GM18517 (cell line): ENCODE results near the gene R3HDM1.
A peak's percentile ranks its signal among the peaks of the same experiment; 100 is the strongest.
"Not testable (repeated sequence)": the region's sequence is repeated elsewhere in the genome, so short reads cannot be mapped to it uniquely, and the experiment has no call there.

Source experiments
- ATAC-seq: cut with Tn5 transposase; IDR thresholded peaks from one replicate; pipeline ENCODE4 v1.9.1; 2021; ENCODE audit warnings: mild to moderate bottlenecking, moderate library complexity; ENCODE audit not compliant: unreplicated experiment

The R3HDM1 gene

DNA sequence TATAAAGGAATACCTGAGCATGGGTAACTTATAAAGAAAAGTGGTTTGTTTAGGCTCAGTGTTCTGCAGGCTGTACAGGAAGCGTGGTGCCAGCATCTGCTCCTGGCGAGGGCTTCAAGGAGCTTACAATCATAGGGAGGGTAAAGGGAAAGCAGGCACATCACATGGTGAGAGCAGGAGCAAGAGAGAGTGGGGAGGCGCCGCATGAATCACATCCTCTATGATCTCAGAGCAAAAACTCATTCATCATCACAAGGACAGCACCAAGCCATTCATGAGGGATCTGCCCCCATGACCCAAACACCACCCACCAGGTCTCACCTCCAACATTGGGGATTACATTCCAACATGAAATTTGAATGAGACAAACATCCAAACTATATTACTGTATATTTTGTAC lies 32.5 kb downstream of the R3HDM1 start:
- no peak for ATAC-seq

- no peak for ATAC-seq
Measured at GRCh38 chr2:135570884-135571283, 39.6 kb downstream of the R3HDM1 start.

- ATAC-seq = no peak
Measured at GRCh38 chr2:135573620-135574019, 42.3 kb downstream of the R3HDM1 start.

DNA sequence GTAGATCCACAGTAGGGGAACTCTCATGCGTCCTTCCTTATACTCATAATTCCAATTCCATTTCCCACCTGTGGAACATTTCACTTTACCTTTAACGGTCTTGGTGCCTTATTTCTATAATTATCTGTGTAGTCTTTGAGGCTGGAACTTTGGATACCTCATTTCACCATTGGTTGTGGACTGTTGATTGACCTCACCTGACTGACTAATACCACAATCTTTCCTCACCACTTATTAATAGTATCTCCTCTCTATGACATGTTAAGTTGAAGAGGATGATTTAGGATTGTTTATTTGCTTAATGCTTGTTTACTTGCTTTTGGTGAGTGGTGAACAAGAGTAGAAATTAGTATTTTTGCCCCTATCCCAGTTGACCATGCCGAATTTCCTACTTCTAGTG lies 50.0 kb downstream of the R3HDM1 start:
- no peak for ATAC-seq

GRCh38 chr2:135582383-135582782 lies 51.1 kb downstream of the R3HDM1 start:
- no peak for ATAC-seq

- no peak for ATAC-seq
Measured at GRCh38 chr2:135585586-135585985, 54.3 kb downstream of the R3HDM1 start.

DNA sequence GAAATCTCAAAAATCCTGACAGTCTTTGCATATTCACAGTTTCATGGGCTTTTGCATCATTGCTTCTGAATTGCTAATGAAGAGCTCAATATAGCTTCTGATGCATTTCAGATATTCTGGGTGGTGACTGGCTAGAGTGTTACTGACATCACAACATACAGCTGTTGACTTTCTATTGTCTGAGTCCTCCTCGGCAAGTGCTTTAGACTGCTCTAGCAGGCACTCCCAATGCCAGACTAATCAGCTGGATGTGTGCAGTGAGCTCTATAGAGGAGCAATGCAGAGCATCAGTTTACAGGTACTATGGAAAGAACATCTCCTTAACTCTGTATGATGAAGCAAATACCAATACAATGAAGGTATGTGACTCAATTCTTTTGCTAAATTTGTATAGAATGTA lies 54.9 kb downstream of the R3HDM1 start:
- peak; percentile 64 for ATAC-seq

DNA sequence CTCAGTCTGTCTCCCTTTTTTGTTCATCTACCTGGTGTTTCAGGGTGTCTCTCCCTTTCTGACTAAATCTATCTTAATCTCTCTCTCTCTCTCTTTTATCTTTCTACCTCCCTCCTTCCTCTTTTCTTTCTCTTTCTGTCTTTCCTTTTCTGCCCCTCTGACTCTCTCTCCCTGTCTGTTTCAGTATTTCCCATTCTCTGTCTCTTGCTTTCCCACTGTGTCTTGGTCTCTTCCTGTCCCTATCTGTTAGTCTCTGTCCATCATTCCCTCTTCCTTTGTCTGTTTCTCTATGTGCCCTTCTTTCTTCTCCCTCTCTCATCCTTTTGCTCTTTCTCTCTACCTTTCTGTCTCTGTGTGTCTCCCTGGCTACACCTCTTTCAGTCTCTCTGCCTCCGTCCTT lies 56.7 kb downstream of the R3HDM1 start:
- ATAC-seq = no peak

DNA sequence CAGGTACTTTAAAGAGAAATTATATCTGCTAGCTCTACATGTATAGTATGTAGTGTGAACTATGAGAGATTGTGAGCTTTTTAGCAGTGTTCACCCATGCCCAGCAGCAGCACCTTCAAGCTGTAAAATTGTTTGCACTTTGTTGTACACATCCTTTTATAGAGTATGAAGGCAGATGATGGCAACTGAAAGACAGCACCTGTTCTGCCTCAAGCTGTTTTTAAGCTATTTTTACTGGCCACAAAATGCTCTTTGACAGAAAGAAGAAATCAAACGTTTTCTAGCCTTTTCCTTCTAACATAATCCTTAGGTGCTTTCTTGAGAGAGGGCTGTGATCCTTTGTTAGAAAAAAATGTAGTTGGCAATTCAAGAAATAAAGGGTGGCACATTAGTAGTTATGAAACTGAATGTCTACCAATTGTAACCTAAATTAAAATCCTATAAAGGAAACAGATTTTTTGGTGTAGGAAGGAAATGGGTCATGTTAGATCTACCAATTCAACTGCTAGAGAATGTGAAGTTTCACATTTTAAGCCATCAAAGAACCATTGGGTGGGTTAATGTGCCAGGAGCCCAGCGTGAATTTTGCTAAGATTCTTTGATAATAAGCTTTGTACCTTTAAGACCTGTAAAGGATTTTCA lies 59.5 kb downstream of the R3HDM1 start:
- peak; percentile 54 for ATAC-seq

DNA sequence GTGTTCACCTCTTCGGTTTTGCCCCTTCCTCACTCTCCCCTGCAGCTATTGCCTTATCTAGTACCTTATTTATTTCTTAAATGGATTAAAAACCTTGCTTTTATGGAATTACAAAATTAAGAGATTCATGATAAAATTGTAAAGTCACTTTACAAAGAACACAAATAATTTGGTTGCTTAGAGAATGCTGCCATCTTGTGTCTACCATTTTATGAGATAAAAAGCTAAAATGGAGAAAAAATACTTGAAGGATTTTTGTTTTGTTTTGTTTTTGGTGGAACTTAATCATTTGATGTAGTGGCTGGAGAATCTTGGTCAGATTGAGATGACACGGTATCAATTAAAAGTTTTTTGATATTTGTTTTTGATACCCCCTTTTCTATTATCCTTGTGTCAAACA lies 69.6 kb downstream of the R3HDM1 start:
- ATAC-seq = no peak

GRCh38 chr2:135603543-135603942 lies 72.3 kb downstream of the R3HDM1 start:
- no peak for ATAC-seq

GRCh38 chr2:135607561-135607960 lies 76.3 kb downstream of the R3HDM1 start:
- ATAC-seq = no peak

- ATAC-seq = no peak
Measured at GRCh38 chr2:135612319-135612718, 81.0 kb downstream of the R3HDM1 start.

- no peak for ATAC-seq
Measured at GRCh38 chr2:135615404-135615803, 84.1 kb downstream of the R3HDM1 start.

DNA sequence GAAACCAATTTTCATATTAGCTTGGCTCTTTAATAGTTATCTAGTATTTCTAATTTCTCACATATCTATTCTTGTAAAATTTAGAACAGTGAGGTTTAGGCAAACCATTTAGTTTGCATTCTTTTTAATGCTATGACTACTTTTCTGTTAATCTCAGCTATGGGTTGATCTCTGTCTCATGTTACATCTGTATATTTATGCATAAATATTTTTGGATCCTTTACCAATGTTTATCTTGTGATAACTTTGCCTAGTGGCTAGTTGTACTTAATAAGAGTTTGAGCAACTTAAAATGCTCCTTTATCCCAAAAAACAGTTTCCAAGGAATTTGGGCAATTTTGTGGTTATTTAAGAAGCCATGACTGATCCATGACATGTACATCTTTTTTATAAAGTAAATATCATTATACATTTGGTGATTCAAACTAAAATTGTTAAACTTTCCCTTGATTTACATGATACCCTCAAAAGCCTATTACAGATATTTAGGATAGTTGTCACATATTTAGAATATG lies 86.3 kb downstream of the R3HDM1 start:
- ATAC-seq = no peak

DNA sequence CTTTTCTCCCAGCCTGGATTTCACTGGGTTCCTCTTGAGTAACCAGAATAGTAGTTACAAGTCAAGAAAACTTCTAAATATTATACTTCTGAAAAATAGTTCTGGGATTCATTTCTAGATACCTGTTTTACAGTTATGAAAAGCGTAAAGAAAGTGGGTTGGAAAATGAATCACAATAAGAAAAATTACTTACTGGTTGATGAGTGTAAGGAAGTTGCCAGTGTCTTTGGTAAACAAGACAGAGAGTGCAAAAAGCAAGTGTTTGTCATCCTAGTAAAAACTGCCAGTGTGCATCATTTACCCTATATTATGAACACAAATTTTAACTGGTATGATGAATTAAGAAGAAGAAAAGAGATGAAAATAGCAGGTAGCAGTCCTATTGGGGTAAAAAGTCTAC lies 88.9 kb downstream of the R3HDM1 start:
- no peak for ATAC-seq

DNA sequence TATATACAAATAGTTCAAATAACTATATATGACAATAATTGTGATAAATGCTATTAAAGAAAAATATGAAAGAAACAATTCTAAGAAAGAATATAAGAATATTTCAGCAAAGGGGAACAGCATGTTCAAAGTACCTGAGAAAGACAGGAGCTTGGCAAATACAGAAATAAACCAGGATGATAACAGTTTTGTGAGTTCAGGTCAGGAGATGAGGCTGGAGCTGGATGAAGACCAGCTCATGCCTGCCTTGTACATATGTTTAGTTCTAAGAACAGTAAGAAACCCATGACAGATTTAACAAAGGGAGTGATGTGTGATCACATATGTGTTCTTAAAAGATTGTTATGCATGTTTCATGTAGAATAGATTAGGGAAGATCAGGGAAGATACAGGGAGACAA lies 98.2 kb downstream of the R3HDM1 start:
- ATAC-seq = no peak

DNA sequence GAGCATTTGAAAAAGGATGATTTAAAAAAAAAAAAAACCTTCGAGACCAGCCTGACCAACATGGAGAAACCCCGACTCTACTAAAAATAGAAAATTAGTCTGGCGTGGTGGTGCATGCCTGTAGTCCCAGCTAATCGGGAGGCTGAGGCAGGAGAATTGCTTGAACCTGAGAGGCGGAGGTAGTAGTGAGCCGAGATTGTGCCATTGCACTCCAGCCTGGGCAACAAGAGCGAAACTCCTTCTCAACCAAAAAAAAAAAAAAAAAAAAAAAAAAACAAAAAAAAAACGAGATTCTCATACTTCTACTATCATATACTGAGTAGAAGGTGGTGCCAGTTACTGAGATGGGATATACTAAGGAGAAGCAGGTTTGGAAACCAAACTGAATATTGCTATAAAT lies 98.8 kb downstream of the R3HDM1 start:
- not testable (repeated sequence) for ATAC-seq

- ATAC-seq = no peak
Measured at GRCh38 chr2:135630488-135630887, 99.2 kb downstream of the R3HDM1 start.

GRCh38 chr2:135633582-135633981 lies 102.3 kb downstream of the R3HDM1 start:
- no peak for ATAC-seq

DNA sequence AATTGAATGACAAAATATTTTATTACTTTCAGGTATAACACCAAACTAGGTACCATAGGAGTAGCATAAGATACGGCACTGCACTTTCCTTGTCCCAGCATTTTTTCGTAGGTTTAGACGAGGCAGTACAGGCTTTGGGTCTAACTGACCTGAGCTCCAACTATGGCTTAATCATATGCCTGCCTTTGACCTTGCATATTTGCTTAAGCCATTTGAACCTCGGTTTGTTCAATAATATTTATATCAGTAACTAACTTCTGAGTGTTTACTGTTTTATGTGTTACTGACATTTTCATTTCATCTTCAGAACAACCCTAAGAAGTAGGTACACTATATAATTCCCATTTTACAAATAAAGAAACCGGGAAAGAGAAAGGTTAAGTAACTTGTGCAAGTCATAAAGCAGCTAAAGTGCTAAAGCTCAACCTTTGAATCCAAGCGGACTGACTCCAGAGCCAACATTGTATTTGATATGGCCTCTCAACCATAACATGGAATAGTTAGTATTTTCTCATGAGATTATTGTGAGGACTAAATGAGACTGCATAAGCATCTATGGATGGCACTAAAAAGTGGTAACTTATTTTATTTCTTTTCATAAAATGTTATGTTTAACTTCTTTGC lies 104.0 kb downstream of the R3HDM1 start:
- no peak for ATAC-seq

DNA sequence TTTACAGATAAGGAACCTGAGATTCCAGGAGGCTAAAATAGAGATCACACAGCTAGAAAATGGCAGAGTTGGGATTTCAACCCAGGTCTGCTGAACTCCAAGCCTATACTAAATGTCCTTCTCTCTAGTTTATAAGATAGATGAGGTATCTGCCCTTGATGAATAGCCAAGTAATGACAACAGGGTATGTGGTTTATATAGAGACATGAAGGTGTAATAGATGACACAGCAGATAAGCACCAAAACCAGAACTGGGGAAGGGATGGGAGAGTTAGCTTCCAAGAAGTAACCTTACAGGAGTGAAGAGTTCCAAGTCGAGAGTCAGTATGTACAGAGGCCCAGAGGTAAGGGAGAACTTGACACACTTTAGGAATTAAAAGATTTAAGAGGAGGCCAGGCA lies 105.7 kb downstream of the R3HDM1 start:
- no peak for ATAC-seq
